ENCODE results near the gene PTPN4.

PTPN4 gene

DNA sequence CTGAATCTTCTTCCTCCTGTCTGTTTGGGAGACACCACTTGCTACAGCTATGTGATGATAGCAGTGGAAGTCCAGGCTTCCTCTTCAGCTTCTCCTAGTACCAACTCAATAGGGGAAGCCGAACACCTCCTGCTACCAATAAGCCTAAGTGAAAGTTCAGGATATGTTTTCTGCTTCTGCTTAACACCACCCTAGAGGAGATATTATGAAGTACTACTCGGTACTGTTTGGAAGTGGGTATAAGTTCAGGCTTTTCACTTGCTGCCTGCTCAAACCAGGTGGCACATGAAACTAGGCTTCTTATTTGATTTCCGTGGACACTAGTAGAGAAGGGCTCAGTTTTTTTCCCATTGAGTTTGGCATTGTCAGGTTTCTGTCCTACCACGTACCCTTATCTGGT, 99.8 kb downstream of the PTPN4 start:
- DNase-seq (ENCODE audit: low spot score), result no peak

DNA sequence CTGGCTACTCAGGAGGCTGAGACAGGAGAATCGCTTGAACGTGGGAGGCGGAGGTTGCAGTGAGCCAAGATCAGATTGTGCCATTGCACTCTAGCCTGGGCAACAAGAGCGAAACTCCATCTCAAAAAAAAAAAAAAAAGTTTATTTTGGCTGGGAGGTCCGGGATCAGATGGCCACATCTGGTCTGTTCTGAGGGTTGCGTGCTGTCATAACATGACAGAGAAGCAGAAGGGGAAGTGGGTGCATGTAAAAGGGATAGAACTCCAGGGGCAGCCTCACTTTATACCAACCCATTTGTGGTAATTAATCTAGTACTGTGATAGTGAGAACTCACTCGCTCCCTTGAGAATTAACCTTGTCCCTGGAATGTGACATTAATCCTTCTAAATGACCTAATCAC, 101.2 kb downstream of the PTPN4 start:
- no peak for DNase-seq (ENCODE audit: low spot score)

DNA sequence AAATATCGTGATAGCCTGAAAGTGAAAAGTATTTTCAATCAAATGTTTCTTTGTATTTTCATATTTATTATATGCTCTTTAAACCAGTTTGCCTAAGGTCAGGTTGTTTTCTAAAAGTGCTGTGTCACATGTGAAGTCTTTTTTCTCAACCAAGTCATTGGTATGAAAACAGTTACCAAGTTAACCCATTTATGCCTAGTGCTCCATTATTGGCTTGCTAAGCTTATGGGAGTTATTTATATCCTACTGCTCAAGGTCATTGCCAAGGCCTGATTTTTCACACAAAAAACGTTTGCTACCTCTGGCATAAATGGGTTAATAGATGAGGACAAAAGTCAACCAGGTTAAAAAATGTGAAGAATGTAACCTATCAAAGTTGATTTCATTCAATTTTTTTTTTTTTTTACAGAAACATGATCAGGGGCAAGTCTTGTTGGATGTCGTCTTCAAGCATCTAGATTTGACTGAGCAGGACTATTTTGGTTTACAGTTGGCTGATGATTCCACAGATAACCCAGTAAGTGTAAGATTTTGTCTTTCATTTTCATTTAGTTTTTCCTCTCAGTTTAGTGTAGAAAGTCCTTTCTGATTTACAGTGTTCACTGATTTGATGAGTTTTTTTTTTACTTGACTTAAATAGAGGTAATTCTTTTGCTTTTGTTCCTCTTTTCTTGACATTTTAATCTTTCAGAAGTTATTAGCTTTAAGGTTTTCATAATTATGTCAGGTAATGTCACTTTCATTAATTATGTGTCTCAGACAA, 102.6 kb downstream of the PTPN4 start:
- no peak for DNase-seq (ENCODE audit: low spot score)

DNA sequence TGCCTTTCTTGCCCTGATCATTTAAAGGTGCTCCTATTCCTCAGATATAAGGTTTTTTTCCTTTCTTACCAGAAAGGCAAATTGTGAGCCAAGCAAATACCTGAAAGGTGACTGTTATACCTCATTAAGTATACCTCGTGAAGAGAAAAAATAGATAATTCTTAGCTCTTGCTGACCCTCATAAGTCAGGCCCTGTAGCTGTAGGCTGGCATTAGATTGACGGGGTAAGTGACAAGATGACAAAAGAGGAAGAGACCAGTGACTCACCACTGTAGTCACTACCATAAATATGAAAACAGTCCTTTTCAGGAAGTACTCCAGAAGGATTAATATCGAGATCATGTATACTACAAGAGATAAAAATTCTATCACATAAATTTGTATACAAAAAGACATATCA, 104.6 kb downstream of the PTPN4 start:
- DNase-seq (ENCODE audit: low spot score), result no peak

DNA sequence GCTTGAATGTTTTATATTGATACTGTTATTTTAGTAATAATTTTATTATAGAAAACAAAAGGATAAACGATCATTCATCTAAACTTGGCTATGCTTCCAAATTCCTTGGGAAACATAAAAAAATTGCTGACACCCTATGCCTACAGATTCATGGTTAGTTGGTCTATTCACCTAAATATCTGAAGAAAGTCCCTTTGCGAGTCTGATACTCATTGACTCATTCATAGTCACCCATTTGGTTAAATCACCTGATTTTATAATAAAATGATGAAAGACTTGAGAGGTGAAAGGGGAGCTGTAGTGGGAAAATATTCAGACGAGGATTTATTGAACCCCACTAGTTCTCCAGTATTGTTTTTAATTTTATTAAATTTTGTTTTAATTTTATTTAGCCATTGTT, 112.0 kb downstream of the PTPN4 start:
- no peak for DNase-seq (ENCODE audit: low spot score)

DNA sequence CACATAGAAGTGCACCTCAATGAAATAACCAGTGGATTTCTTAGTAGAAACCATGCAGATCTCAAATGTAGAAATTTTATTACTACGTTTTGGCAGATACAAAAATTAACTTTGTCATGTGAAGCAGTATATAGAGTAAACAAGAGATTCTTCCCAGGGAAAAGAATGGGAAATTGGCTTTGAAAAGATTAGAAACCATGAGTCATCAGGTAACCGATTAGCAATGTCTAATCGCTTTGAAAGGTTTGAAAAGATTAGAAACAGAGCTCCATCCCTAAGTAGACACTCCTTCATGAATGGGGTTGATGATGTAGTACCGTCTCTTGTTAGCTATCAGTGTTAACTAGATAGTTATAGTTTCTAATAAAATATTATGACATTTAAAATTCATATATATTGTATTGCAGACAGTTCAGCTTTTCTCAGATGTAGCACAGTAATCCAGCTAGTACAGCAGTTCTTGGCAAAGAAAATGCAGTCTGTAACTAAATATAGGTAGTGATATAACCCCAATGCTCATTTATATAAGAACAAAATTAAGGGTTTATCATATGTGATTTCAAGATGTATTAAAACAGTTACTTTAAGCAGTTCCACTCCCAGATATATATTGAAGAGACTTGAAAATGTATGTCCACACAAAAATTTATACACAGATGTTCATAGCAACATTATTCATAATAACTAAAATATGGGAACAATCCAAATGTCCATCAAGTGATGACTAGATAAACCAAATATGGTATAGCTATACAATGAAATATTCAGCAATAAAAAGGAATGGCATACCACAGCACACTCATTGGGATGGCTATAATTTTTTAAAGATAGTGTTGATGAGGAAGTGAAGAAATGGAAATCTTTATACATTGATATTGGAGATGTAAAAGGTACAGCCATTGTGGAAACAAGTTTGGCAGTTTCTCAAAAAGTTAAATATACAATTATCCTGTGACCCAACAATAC, 113.9 kb downstream of the PTPN4 start:
- no peak for DNase-seq (ENCODE audit: low spot score)

DNA sequence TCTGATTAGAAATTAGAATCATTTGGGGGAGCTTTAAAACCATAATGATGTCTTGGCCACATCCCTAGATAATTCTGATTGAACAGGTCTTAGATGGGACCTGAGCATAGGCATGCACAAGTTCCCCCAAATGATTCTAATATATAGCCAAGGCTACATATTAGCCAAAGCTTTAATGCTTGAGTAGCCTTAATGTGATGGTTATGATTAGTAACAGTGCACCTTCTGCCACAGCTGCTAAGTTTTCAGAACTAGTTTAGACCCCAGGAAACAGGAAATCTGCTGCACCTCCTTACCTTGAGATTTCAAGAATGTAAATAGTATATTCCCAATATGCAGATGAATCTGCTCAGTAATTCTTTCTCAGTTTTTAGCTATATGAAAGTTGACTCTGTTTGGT, 119.8 kb downstream of the PTPN4 start:
- no peak for DNase-seq (ENCODE audit: low spot score)

DNA sequence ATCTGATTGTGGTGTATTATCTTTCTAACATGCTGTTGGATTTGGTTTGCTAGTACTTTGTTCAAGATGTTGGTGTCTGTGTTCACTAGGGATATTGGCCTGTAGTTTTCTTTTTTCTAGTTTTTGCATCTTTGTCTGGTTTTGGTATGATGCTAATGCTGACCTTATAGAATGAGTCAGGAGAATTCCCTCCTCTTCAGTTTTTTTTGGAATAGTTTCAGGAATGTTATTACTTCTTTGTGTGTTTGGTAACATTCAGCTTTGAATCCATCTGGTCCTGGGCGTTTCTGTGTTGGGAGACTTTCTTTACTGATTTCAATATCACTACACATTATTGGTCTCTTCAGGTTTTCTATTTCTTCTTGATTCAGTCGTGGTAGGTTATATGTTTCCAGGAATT, 129.0 kb downstream of the PTPN4 start:
- no peak for DNase-seq (ENCODE audit: low spot score)

DNA sequence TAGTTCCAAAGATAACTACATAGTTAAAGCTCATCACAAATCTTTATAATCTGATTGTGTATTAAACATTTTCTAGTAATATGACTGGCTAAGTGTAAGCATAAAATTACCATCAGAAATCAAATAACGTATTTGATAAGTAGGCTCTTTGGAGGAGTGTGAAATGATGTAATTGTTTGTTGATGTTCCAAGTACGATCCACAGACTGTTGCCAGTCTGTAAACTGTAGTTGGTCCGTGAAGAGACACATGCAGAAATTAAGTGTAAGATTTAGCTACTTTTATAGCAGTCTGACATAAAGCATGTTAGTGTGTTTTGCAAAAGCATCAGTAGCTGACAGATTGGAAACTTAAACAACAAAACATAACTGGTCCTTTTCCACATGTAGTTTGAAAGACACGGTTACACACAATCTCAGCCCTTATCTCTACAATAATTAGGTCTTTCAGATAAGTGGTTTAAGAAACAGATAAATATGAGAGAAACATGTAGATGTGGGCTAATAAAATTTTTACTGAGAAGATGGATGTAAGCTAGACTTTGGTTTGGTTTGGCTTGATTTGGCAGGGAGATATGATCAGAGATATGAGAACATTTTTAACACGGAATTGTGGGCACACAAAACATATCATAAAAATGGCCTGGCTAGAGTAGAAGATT, 138.1 kb downstream of the PTPN4 start:
- no peak for DNase-seq (ENCODE audit: low spot score)

DNA sequence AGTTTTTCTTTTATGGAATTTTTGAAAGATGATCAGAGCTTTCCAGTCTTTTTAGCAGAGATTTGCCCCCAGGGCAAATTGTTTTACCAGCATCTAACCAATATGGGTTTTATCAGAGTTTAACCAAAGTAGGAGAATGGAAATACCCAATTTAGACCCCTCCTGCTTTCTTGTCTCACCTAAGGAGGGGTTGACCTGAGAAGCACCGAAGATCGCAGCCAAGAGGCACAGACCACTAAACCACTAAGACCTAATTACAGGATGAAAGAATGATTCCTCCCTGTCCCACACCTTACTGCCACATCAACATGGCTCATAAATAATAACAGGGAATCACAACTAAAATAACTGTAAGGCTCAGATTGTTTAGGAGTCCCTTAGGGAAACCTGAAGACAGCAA, 141.3 kb downstream of the PTPN4 start:
- DNase-seq (ENCODE audit: low spot score), result no peak

DNA sequence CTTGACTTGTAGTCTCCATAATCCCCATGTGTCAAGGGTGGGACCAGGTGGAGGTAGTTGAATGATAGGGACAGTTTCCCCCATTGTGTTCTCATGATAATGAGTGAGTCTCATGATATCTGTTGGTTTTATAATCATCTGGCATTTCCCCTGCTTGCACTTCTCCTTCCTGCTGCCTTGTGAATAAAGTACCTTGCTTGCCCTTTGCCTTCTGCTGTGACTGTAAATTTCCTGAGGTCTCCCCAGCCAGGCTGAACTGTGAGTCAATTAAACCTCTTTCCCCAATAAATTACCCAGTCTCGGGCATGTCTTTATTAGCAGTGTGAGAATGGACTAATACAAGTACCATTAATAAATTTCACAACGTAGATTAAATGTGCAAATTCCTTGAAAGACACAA, 150.8 kb downstream of the PTPN4 start:
- DNase-seq (ENCODE audit: low spot score), result no peak

DNA sequence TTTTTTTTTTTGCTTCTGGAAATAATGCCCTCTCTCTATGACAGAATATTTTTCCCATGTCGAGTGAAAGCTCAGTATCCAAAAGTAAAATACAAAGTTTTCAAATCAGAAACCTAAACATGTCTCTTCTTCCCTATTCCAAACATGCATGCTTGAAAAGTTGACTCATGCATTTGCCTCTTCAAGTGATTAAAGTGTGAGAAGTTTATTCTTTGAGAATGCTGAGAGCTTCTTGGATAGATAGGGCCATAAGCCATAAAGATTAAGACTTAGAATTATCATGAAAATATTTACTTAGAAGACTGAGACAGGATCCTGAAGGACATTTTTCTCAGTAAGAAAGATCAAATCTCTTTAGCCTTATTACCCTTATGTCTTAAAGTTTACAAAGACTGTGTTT, 154.5 kb downstream of the PTPN4 start:
- DNase-seq (ENCODE audit: low spot score), result no peak

DNA sequence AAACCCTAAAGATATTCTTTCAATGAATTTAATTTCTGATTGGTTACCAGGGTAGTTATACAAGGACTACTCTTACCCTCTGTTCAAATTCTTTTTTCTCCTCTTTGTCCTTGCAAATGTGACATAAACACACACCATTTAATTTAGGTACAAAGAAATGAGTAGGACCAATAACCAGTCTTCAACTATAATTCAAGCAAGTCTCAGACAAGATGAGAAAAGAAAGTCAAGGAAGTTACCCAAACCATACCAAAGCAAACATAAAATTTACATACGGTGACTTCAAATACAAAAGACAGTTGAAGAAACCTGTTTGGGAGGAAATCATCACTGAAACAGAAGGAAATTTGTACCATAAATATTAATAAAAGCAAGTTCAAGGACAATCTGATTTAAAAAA, 162.1 kb downstream of the PTPN4 start:
- DNase-seq (ENCODE audit: low spot score), result no peak

DNA sequence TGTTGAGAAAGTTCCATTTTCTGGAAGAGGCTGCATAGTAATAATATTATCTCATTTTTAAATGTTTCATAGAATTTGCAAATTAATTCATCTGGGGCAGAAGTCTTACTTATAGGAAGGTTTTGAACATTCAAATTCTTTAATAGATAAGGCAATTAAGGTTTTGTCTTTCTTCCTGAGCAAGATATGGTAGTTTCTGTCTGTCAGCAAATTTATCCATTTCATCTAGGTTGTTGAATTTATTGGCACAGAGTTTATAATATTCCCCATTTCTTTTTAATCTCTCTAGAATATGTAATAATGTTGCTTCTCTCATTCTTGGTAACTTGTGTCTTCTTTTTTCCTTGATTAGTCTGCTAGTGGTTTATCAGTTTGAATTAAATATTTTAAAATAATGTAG, 163.0 kb downstream of the PTPN4 start:
- no peak for DNase-seq (ENCODE audit: low spot score)

DNA sequence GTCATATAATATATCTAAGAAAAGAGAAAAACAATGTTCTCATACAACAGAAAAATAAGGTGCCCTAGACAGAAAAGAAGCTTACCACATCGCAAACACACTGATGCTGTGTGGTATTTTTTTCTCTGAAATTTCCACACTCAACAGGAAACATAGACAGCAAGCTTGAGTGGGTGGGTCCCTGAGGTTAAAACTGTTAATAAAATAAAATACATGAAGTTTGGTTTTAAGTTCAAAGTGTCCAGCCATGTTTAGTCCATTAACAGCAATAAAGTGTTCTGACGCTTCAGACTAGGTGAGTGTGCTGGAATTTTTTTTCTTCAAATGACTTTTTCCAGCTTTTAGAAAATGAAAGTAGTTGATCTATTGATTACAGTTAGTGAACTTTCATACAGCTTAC, 169.8 kb downstream of the PTPN4 start:
- no peak for DNase-seq (ENCODE audit: low spot score)

DNA sequence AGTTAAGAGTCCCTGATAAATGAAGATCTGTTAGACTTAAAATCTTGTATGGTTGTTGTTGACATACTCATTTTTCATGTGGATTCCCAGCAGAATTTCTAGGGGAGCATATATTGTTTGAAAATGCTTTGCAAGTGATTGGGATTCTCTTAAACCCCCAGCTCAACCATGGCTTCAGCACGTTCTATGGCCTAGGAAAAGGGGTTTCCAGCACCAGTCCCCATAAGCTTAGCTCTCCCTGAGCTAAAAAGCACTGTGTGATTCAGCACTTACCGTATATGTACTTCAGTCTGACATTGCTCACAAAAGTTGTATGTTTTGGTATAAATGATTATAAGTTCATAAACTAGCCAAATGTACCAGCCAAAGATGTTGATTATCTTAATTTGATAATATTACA, 173.1 kb downstream of the PTPN4 start:
- no peak for DNase-seq (ENCODE audit: low spot score)

DNA sequence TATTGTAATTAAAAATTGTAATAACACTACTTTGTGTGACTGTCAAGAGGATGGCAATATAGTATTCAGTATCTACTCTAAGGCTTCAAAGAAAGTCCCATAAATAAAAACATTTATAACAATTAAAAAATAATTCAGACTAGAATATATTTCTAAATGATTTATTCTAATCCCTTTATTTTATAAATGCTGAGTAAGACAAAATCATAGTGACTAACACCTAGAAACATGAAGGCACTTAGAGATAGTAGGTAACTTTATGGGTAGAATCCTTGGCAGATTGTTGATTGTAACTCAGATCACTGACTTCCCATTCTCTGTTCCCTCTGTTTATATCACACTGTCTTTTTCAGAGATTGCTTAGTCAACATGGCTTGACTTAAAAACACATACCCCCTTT, 174.6 kb downstream of the PTPN4 start:
- DNase-seq (ENCODE audit: low spot score), result no peak

DNA sequence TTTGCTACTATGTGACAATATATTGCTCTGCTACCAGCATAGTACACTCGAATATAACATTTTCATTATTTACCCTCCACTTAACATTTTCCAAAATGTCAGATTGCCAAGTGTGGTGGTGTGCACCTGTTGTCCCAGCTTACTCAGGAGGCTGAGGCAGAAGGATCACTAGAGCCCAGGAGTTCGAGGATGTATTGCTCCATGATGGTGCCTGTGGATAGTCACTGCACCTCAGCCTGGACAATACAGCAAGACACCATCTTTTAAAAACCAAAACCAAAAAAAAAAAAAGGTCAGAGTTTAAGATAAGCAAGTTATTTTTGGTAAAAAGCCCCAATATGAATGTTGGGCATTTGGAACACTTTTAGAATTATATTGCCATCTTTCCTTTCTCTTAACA, 178.0 kb downstream of the PTPN4 start:
- DNase-seq (ENCODE audit: low spot score), result no peak

DNA sequence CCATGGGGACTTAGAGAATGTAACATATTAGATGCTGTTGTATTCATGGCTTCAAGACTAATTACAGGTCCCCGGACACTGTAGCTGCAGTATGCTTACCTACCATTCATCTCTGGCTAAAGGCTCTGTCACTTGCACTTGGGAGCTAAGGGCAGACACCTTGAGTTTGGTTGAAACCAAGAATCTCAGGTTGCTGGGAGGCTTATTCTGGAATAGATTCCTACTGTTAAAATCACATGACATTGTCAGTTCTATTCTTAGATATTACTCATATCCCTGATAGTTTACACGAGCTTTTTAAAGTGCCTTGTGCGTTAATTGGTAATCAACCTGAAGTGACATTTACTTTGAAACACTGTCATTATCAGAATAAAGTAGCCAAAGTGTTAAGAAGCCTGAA, 180.2 kb downstream of the PTPN4 start:
- no peak for DNase-seq (ENCODE audit: low spot score)

DNA sequence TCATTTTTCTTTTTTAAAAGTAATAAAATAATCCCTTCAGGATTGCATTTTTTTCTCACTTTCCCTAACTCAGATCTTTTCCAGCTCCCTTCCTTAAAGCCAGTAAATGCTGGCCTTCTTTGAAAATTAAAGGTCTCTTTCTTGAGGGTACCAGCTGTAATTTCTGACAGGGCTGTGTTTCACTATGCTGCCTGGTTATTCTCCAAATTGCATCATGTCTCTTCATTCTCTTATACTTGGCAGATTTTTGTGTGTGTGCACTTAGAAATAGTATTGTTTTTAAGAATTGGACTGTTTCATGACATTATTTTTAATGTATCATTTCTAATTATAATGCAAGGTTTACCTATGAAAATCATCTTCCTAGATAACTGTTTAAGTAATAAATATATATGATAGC, 181.1 kb downstream of the PTPN4 start:
- no peak for DNase-seq (ENCODE audit: low spot score)

DNA sequence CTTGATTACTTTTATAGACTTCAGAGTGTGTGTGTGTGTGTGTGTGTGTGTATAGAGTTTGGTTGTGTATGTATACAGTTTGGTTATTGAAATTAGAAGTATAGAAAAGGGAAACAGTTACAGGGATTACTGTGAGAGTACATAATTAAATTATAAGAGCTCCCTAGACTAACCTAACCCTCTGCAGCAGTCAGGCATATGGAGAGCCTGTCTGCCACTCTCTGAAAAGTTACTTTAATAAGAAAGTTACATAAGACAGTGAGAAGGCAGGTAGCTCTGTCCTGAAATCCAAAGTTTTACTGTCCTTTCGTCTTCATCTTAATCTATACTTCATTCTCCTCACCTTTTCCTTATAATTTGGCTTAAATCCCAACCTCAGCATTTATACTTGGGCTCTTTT, 181.7 kb downstream of the PTPN4 start:
- DNase-seq (ENCODE audit: low spot score), result no peak

DNA sequence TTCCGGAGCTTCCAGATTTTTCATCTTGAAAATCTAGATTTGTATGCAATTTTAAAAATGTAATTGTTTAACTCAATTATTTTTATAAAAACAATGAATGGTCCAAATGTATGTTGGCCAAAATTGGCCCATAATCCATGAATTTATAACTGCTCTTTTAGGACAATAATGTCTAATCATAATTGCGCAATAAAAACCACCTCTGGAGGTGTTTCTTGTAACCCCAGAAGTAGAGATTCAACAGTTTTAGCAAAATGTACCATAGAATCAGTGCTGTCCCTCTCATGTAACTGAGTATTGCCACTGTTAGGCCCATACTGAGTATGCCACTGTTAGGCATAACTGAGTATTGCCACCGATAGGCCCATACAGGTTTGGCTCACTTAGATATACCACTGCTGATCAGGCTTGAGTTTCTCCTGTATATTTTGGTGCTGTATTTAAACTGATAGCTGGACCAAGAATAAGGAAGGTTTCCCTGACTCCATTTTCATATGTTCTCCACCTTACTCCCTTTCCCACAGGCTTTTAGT, 182.3 kb downstream of the PTPN4 start:
- no peak for DNase-seq (ENCODE audit: low spot score)

DNA sequence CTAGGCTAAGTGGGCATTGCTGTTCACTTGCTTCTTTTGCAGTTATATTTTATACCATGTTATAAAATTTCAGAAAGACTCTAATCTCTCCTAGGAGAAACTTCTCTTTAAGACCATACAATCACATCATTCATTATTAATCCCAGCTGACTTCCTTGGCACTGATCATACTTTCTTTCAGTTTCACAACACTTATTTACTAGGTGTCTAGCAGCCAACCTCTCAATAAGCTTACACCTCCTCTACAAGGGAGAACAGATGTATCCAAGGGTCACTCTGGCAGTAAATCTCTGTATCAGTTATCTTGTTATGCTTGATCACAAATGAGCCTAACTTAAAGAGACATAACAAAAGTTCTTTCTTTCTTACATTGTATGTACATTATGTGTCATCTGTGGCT, 183.3 kb downstream of the PTPN4 start:
- no peak for DNase-seq (ENCODE audit: low spot score)

Data from hematopoietic multipotent progenitor cell treated with erythropoietin and hydrocortisone succinate and interleukin-3 and kit ligand, for 15 days (in vitro differentiated cells).